HG03039 (cell line): ENCODE measurements around the gene PAGE5.

ENCODE experiments used
- ATAC-seq: cut with Tn5 transposase; IDR thresholded peaks from one replicate; pipeline ENCODE4 v1.9.1; 2021; ENCODE audit warnings: mild to moderate bottlenecking, moderate library complexity; ENCODE audit not compliant: unreplicated experiment

Gene PAGE5

GRCh38 chrX:55220119-55220794 lies at the start of gene PAGE5:
TSS of gene PAGE5 (plus strand) at chrX:55220346. CDS start at chrX:55221383, 1,037 bp downstream.
- ATAC-seq, result no peak

- no peak for ATAC-seq
Observed at GRCh38 chrX:55187281-55187680, 32.9 kb upstream of the PAGE5 start.

- ATAC-seq, result no peak
Observed at GRCh38 chrX:55196688-55197087, 23.5 kb upstream of the PAGE5 start.

GRCh38 chrX:55201930-55202579 lies 18.1 kb upstream of the PAGE5 start:
- no peak for ATAC-seq

GRCh38 chrX:55206162-55206941 lies 13.8 kb upstream of the PAGE5 start:
- ATAC-seq, result no peak

DNA sequence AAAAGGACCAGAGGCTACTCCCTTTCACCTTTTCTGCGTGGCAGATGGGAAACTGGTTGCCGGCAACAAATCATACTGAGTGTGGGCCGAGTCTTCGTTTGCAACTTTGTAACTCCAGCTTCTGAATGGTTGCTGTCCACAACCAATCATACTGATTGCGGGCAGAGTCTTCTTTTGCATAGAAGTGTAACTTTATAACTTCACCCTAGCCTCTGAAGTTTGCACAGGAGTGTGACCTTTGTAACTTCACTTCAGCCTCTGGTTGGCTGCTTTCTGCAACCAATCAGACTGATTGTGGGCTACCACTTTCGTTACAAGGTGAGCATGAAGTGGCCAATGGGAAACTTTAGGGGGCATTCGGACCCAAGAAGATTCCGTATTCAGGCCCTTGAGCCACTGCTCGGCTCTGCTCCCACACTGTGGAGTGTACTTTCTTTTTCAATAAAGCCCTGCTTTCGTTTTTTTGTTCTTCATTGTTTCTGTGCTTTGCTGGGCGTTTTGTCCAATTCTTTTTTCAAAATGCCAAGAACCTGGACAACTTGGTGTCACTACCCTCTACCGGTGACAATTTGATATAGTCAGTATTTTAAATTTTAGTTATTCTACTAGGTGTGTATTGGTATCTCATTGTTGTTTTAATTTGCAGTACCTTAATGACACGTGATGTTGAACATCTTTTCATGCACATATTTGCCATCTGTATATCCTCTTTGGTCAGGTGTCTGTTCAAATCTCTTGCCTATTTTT lies 9.0 kb upstream of the PAGE5 start:
- no peak for ATAC-seq

GRCh38 chrX:55213381-55213780 lies 6.8 kb upstream of the PAGE5 start:
- no peak for ATAC-seq

DNA sequence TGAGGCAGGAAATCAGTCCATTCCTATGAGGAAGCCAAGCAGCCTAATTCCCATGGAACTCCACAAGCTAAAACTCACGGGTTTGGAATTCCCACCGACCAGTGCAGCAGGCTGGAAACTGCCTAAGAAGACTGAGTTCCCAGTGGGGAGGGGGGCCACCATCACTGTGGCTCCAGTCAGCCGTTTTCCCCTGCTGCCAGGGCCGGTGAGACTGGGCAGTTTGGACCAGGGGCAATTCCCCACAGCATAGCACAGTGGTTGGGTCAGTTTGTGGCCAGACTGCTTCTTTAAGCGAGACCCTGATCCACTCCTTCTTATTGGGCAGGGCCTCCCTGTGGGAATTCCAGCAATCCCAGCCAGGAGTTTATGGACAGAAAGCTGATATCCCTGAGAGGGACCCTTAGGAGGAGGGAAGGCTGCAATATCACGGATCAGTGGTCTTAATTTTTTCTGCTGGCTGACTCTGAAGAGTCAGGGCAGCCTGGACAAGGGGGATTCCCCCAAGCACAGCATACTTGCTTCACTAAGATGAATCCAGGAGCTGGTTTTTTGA lies 20.7 kb downstream of the PAGE5 start:
- no peak for ATAC-seq

DNA sequence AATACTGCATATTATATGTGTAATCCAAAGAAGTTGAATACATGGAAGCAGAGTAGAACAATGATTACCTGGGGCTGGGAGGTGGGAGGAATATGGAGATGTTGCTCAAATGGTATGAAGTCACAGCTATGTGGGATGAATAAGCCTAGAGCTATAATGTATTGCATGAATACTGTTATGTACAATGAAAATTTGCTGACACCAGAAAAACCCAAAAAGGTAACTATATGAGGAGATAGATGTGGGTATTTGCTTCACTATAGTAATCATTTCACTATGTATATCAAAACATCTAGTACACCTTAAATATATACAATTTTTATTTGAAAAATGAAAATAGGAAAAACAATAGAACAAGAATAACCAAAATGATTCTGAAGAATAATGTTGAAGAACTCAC lies 33.4 kb downstream of the PAGE5 start:
- no peak for ATAC-seq

DNA sequence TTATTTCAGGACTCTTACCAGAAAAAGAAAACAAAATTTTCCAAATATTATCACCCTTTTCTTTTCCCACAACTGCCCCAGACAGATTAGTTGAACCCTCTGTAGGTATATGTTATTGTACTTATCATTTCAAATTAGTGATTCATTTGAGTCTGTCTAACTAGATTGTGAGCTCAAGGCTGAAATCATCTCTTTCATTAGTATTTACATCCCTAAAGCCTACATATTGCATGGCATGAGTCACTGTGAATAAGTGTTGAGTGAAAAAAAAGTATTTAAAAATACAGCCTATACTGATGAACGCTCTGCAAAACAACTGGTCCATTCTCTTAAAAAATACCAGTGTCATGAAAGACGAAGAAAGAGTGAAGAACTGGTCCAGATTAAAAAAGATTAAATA lies 40.7 kb downstream of the PAGE5 start:
- no peak for ATAC-seq

GRCh38 chrX:55264816-55265215 lies 44.7 kb downstream of the PAGE5 start, which contains the start of gene PAGE3:
TSS of gene PAGE3 (minus strand) at chrX:55264916. CDS start at chrX:55263903, 1,013 bp downstream.
- ATAC-seq, result no peak
